T-helper 17 cell (primary cell): ENCODE data around the gene THAP4. TPM values are rescaled to one million over a fixed set of nuclear protein-coding genes. Genes with fewer than 3 reads are reported as not detected.

Experiments
- ATAC-seq: fragments of 150-1000 bp; cut with Tn5 transposase; 2 replicates; pipeline ENCODE4 v1.10.0; 2021; ENCODE audit warnings: mild to moderate bottlenecking, moderate library complexity
- DNase-seq, 3 donors: peaks; one replicate each; pipeline versions ENCODE4 v3.0.0 to v3.0.0-alpha.2; 2020 to 2021
- H3K9me3 ChIP-seq: one replicate; pipeline ENCODE4 v1.7.0; 2013; ENCODE audit warnings: low read length, mild to moderate bottlenecking; ENCODE audit not compliant: control insufficient read depth, poor library complexity, severe bottlenecking
- H3K27ac Mint-ChIP-seq: one replicate; pipeline ENCODE4 v1.8.0; 2022; ENCODE audit warnings: mild to moderate bottlenecking, moderate library complexity, mixed read lengths
- H3K27me3 Mint-ChIP-seq: one replicate; pipeline ENCODE4 v1.8.0; 2022; ENCODE audit warnings: mixed read lengths
- H3K36me3 Mint-ChIP-seq: one replicate; pipeline ENCODE4 v1.8.0; 2022; ENCODE audit warnings: low read depth, mixed read lengths
- H3K4me1 Mint-ChIP-seq: one replicate; pipeline ENCODE4 v1.8.0; 2022; ENCODE audit warnings: mild to moderate bottlenecking, mixed read lengths
- H3K4me3 Mint-ChIP-seq: one replicate; pipeline ENCODE4 v1.8.0; 2022; ENCODE audit warnings: mild to moderate bottlenecking, moderate library complexity, mixed read lengths
- total RNA-seq, 4 donors: library from RNA in 2 of 4; stranded (reverse) in 2 of 4; gene quantifications; one replicate each; pipeline ENCODE4 v1.2.3 and lab custom pipeline; 2022 to 2026

Gene THAP4
- total RNA-seq, 2 donors from 2014 or later: 28.0 to 36.9 TPM

DNA sequence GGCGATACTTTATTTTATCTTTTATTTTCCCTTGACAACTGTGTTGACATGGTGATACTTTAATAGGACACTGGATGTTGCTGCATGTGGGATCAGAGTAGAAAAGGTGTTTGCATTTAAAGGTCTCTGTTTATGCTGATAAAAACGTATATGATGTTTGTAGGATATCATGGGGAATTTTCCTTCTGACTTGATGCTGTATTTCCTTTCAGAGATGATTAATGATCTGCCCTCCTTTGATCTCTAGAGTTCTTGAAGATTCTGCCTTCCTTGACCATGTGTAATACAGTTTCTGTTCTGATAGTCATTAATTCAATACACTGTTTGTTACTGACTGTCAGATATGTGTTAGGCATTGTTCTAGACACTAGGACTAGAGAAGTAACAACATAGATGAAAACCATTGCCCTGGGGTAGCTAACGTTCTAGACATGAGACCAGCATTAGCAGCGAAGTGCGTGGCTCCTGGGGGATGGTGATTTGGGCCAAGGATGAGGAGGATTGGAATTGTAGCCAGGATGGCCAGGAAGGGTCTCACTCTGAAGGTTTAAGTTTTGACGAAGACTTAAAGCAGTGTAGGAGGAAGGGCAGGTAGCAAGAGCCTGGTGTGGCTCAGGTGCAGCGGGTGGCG is 3.3 kb upstream of the THAP4 start:
- Mint-ChIP-seq H3K4me1 (peaks cover 44% of the 10 kb centered on the region), H3K27ac (peak overlapping the region; percentile 82), H3K27me3 (no peaks in the 10 kb centered on the region), H3K4me3 (peak overlapping the region; percentile 21), H3K36me3 (peaks cover 7% of the 10 kb centered on the region)
- ATAC-seq (no peak), DNase-seq (no peak)
- no peaks in the 10 kb centered on the region for H3K9me3 ChIP-seq

DNA sequence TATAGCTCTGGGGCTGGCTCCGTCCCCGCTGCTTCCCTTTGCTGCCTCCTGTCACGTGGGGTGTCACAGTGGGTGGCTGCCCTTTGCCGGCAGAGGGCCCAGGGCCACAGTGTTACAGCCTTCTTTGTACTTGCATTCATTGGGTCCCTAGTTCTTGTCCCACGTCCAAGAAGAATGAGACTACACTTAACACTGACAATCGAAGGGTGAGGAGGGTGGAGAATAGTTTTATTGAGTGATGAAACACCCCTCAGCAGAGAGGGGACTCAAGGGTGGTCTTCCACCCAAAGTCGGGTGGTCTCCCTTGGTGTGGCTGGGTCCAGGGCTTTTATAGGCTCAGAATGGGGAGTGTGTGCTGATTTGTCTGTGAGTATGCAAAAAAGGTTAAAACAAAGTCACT is 2.4 kb upstream of the THAP4 start:
- DNase-seq (no peak), ATAC-seq (no peak)
- Mint-ChIP-seq H3K4me1 (peaks cover 46% of the 10 kb centered on the region), H3K27ac (peak overlapping the region; percentile 82), H3K36me3 (peaks cover 7% of the 10 kb centered on the region), H3K27me3 (no peaks in the 10 kb centered on the region), H3K4me3 (peak overlapping the region; percentile 21)
- no peaks in the 10 kb centered on the region for H3K9me3 ChIP-seq

DNA sequence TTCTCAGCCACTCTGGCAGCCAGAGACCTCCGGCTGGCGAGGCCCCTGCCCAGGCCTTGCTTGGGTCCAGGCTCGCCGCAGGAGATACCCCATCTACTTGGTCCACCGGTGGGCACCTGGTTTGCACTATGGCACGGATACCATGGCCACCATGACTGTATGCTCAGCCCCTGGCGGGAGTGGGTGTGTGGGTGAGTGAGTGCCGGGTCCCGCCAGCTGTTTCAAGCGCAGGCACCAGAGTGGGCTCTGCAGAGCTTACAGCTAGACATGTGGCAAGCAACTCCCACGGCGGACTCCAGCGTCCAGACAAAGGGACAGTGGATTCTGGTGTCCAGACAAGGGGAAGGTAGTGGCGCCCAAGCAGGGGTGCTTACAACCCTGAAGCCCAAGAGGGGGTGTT is 2.0 kb upstream of the THAP4 start:
- DNase-seq (no peak), ATAC-seq (no peak)
- Mint-ChIP-seq H3K4me3 (peak overlapping the region; percentile 96), H3K27me3 (no peaks in the 10 kb centered on the region), H3K36me3 (peaks cover 7% of the 10 kb centered on the region), H3K4me1 (peaks cover 43% of the 10 kb centered on the region), H3K27ac (peak overlapping the region; percentile 93)
- no peaks in the 10 kb centered on the region for H3K9me3 ChIP-seq

DNA sequence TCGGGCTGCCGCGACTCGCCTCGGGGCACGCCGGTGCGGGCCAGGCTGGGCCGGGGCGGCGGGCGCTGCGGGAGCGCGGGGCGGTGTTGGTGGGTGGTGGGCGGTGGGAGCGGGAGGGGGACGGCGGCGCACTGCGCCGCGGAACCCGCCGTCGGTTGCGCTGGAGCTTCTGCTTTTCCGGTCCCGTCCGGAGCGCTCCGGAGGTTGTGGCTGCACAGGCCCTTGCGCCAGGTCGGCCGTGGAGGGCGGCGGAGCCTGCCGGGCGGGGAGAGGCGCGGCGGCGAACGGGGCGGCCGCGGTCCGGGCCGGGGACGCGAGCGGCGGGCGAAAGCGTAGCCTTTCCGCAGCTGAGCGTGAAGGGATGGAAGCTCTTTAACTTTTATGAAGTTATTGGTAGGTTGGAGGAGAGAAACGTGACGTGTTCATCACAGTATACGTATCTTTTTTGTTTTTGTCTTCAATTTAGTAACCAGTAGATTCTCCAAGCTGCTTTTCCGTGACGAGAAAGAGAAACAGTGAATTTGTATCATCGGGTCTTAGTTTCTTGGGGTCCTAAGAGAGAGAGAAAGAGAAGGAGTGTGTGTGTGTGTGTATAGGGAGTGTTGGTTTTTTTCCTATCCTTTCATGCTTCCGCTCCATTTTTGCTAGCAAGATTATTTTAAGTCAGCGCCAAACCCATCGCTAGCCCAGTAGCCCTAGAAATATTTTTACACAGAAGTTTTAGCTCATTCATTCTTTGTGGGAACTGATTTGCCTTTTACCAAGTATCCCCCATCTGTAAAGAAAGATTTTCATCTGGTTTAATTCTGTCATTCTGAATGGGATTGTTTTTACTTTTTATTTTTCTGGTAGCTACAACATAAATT is 1.1 kb upstream of the THAP4 start:
- H3K4me1 Mint-ChIP-seq: peaks cover 41% of the 10 kb centered on the region
- no peaks in the 10 kb centered on the region for H3K27me3 Mint-ChIP-seq
- no peaks in the 10 kb centered on the region for H3K9me3 ChIP-seq
- peak overlapping the region; percentile 93 for H3K27ac Mint-ChIP-seq
- H3K36me3 Mint-ChIP-seq: peaks cover 7% of the 10 kb centered on the region
- peak; percentile 38 for ATAC-seq
- peak overlapping the region; percentile 96 for H3K4me3 Mint-ChIP-seq
- DNase-seq: peak in 1 of 3 donors; percentile 14

- H3K36me3 Mint-ChIP-seq: peaks cover 10% of the 10 kb centered on the region
- H3K4me1 Mint-ChIP-seq: peaks cover 33% of the 10 kb centered on the region
- H3K9me3 ChIP-seq: no peaks in the 10 kb centered on the region
- peak overlapping the region; percentile 85 for H3K4me3 Mint-ChIP-seq
- DNase-seq (no peak), ATAC-seq (peak; percentile 24)
- no peaks in the 10 kb centered on the region for H3K27me3 Mint-ChIP-seq
- H3K27ac Mint-ChIP-seq: peak overlapping the region; percentile 90
These were observed 558 bp downstream of the THAP4 start for GRCh38 chr2:241636182-241637017.

DNA sequence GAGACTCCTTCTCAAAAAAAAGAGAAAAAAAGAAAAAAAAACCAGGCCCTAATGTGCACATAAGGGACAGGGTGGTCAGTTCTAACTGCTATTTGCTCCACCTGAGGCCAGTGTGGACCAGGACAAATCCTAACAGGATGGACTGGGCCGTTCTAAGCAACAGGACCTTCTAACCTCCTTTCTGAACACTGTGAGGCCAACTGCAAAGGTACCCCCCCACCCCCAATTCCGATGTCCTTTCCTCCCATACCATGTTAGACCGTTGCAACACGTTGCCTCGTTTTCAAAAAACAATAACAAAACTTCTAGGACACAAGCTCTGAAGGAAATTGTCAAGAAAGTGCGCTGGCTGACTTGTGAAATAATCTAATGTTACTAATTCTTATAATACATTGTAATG is 1.2 kb downstream of the THAP4 start:
- ATAC-seq (no peak), DNase-seq (no peak)
- H3K4me1 Mint-ChIP-seq: peaks cover 27% of the 10 kb centered on the region

GRCh38 chr2:241633561-241633960 is 3.4 kb downstream of the THAP4 start:
- Mint-ChIP-seq H3K27me3 (no peaks in the 10 kb centered on the region), H3K27ac (no peak overlapping the region), H3K4me3 (no peak overlapping the region), H3K4me1 (peaks cover 15% of the 10 kb centered on the region), H3K36me3 (peaks cover 6% of the 10 kb centered on the region)
- DNase-seq (no peak), ATAC-seq (no peak)
- no peaks in the 10 kb centered on the region for H3K9me3 ChIP-seq

More for the DNA sequence above, 1.2 kb downstream of the THAP4 start:
- Mint-ChIP-seq H3K27me3 (no peaks in the 10 kb centered on the region), H3K4me3 (peak overlapping the region; percentile 85), H3K36me3 (peaks cover 10% of the 10 kb centered on the region), H3K27ac (peak overlapping the region; percentile 90)
- no peaks in the 10 kb centered on the region for H3K9me3 ChIP-seq

DNA sequence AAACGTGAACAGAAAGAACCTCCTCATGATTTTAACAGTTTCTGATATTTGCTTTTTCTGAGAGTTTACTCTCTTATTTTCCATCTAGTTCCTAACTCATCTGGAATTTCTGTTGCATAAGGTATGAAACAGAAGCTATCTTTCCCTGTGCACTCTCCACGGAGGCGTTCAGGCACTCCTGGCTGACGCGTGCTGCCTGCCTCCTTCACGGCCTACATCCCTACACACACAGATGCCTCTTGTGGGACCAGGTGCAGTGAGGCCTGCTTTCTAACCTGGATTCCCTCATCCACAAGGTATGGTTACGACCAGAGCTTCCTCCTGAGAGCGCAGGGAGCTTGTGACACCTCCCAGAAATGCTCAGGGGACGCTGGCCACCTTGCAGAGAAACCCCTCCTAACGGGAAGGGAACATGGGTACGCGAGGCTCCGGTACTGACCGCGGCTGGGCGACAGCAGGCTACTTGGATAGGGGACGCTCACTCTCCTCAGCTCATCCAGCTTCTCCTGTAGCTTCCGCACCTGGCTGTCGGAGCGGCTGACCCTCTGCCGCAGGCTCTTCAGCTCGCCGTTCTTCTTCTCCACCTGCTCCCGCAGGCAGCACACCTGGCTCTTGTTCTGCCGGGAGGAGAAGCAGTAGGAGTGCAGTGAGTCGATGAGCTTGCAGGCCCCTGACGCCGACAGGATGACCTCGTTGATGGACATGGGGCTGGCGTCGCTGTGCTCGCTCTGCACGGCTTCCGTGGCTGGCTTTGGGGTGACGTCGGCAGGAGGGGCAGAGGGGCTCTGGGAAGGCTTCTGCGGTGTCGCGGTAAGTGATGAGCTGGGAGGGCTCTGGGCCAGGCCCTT is 4.3 kb downstream of the THAP4 start:
- peaks cover 4% of the 10 kb centered on the region for H3K36me3 Mint-ChIP-seq
- no peak overlapping the region for H3K4me3 Mint-ChIP-seq
- H3K27me3 Mint-ChIP-seq: no peaks in the 10 kb centered on the region
- H3K9me3 ChIP-seq: no peaks in the 10 kb centered on the region
- DNase-seq (no peak), ATAC-seq (no peak)
- no peak overlapping the region for H3K27ac Mint-ChIP-seq
- peaks cover 18% of the 10 kb centered on the region for H3K4me1 Mint-ChIP-seq

GRCh38 chr2:241629762-241630435 is 7.1 kb downstream of the THAP4 start:
- Mint-ChIP-seq H3K27me3 (no peaks in the 10 kb centered on the region), H3K4me3 (no peak overlapping the region), H3K36me3 (peaks cover 2% of the 10 kb centered on the region), H3K27ac (peak overlapping the region; percentile 21), H3K4me1 (peaks cover 17% of the 10 kb centered on the region)
- H3K9me3 ChIP-seq: no peaks in the 10 kb centered on the region
- DNase-seq: no peak
- no peak for ATAC-seq

- H3K36me3 Mint-ChIP-seq: peaks cover 2% of the 10 kb centered on the region
- no peak for ATAC-seq
- no peaks in the 10 kb centered on the region for H3K9me3 ChIP-seq
- H3K27ac Mint-ChIP-seq: peak overlapping the region; percentile 69
- H3K27me3 Mint-ChIP-seq: no peaks in the 10 kb centered on the region
- peaks cover 14% of the 10 kb centered on the region for H3K4me1 Mint-ChIP-seq
- H3K4me3 Mint-ChIP-seq: no peak overlapping the region
- no peak for DNase-seq
These were observed 9.3 kb downstream of the THAP4 start for GRCh38 chr2:241627675-241628074.

- Mint-ChIP-seq H3K4me3 (no peak overlapping the region), H3K36me3 (no peaks in the 10 kb centered on the region), H3K27ac (peak overlapping the region; percentile 24), H3K27me3 (no peaks in the 10 kb centered on the region), H3K4me1 (peaks cover 33% of the 10 kb centered on the region)
- ATAC-seq (no peak), DNase-seq (no peak)
- no peaks in the 10 kb centered on the region for H3K9me3 ChIP-seq
These were observed 16.6 kb downstream of the THAP4 start for GRCh38 chr2:241620419-241620769.
